ENCODE measurements around the gene LRRC7.

DNA sequence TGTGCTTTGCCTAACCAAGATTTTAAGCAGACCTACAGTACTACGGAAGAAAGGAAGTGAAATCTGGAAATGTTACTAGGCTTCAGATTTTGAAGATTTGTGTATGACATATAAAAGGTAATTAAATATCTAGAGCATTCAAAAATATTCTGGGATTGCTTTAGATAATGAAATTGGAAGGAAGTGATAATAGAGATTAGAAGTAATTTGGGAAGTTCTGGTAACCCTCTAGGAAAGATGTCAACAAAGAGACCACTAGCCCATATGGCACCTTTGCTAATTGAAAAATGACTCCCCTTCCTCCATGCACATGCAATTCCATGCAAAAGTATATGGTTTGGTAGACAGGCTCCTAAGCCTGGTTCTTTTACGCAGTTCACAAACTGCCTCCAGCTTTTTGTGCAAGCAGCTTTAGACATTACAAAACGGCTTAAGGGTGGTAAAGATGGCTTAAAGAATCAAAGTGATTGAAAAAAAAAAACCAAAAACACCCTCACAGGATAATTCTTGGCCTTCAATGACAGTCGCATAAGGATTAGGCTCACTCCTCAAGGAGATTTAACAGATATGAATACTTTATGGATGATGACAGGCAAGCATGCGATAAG lies 81.8 kb downstream of the LRRC7 start:
- TF ChIP-seq SUZ12 (IDR thresholded peaks at IDR 0.05; ENCODE audit: extremely low read depth, insufficient read depth, insufficient read length), result no peak
- TF ChIP-seq ZNF274 (IDR thresholded peaks at IDR 0.05; ENCODE audit: low read depth, low read length), result no peak
- TF ChIP-seq YY1 (IDR thresholded peaks at IDR 0.05; ENCODE audit: insufficient read depth, insufficient read length), result no peak
